Stimulated activated CD4-positive, alpha-beta T cell treated with anti-CD3 and anti-CD28 coated beads, Interleukin-2, amount 100 ng/mL, for 4 hours (primary cell): ENCODE data around the gene OR7G2.
A peak's percentile ranks its signal among the peaks of the same experiment; 100 is the strongest.

Experiments used
- DNase-seq: peaks from one replicate; pipeline ENCODE4 v3.0.0-alpha.2; 2020; ENCODE audit warnings: low read depth

OR7G2 gene

GRCh38 chr19:9107375-9107774, at the start of gene OR7G2:
Gene OR7G2 (minus strand): TSS chr19:9107475. CDS start chr19:9103243, 4,232 bp downstream.
- DNase-seq: no peak

- DNase-seq: no peak
Measured at GRCh38 chr19:9156304-9156703, 49.0 kb upstream of the OR7G2 start.

DNA sequence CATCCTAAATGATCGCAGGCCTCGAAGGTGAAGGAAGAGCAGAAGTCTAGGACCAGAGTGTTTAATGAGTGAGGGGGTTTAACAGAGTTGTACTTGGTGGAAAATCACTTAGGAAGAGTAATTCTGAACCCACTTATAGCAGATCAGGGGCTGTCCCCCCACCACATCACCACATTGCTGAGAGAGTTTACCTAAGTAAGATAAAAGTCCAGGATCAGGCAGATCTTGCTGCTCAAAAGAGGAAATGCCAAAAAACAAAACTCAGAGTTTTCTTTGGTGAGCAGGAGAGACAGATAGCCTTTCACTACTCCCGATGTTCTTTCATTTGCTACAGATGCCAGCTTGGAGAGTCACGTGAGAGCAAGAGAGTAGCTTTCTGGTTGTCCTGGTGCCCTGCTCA, 48.3 kb upstream of the OR7G2 start:
- DNase-seq: no peak

- no peak for DNase-seq
Measured at GRCh38 chr19:9151367-9151766, 44.1 kb upstream of the OR7G2 start.

GRCh38 chr19:9150650-9151049, 43.4 kb upstream of the OR7G2 start:
- DNase-seq: no peak

DNA sequence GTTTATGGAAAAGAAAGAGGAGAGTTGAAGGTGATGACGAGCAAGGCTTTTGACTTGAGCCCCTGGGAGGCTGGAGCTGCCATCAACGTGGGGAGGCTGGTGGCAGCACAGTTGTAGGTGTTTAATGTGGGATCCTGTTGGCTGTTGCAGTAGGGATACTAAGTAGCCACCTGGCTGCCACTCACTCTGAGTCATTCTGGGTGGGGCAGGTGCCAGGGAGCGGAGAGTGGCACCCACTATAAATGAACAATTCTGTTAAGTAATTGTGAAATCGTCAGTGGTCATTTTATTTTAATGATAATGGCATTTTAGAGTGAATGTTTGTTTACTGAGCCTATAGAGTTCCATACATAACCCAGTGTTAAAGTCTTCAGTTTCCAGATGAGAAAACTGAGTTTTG, 42.7 kb upstream of the OR7G2 start:
- no peak for DNase-seq

- DNase-seq: no peak
Measured at GRCh38 chr19:9148697-9149096, 41.4 kb upstream of the OR7G2 start.

DNA sequence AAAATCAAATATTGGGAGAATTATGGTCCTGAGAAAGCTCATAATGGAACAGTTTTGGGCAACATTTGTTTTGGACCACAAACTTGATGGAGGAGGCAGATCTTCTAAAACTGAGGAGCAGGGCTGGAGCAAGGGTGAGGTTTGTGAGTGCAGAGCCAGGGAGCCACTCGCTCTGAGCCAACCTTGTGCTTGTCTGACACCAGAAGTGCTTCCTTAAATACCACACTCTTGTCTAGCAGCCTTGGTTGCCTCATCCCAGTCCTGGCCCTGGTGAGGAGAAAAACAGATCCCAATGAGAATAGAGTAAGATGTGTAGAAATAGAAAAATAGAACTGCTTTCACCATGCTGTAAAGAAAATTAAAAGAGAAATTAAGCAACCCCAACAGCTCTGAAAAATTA, 39.6 kb upstream of the OR7G2 start:
- DNase-seq: no peak

DNA sequence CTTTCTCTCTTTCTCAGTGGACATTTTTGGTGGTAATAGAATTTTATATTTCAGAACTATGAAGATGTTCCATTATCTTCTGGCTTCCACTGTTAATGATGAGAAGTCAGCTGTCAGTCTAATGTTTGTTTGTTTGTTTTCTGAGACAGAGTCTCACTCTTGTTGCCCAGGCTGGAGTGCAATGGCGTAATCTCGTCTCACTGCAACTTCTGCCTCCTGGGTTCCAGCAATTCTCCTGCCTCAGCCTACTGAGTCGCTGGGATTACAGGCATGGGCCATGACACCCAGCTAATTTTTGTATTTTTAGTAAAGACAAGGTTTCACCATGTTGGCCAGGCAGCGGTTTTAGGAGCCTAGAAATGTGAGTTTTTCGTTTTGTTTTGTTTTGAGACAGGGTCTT, 37.6 kb upstream of the OR7G2 start:
- no peak for DNase-seq

DNA sequence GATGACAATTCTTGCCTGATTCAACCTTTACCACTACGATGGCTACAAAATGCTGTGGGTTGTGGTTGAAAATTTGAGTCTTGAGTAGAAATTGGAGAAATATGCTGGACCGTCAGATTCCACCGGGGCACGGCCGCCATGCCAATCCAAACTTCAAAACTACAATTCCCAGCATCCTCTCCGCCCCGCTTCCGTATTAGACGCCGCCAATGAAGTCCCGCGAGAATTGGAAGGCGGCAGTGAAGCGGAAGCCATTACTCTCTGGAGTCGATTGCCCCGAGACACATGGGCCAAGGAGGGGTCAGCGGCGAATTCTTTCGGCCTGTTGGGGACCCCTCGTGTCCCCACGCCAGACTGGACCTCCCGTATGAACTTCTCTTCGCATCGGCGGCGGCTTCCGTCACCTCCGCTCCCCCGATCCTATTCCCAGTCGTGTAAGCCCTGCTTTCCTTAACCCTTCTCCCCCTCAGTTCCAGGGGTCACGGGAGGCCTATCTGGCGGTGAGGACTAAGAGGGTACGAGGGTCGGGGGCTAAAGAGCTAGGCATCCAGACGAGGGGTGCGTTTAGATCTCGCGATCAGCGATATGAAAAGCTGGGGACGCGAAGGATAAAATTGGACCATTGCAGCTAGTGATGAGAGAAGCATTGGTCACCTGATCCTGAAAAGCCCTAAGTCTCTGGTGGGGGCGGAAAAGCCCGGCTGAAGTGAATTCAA, 33.0 kb upstream of the OR7G2 start, which contains the start of gene ZNF317:
TSS of gene ZNF317 (plus strand) at position 239 of the 716 bp plus-strand sequence. CDS start 15,620 bp downstream, outside the sequence.
- DNase-seq: peak; percentile 88

DNA sequence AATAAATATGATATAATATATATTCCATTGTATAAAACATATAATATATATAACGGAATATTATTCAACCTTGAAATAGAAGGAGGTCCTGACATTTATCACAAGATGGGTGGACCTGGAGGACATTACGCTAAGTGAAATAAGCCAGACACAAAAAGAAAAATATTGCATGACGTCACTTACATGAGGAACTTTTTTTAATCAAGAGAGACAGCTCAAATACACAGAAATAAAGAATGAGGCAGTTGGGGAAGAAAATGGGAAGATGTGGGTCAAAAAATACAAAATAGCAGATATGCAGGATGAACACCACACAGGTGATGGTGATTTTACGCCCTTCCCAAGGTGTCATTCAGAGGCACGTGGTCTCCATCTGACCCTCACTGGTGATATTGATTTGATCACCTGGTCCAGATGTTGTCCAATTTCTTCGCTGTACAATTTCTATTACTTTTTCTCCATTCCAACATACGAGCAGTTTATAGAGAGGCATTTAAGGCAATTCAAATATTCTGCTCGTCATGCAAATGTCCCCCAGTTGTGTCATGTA, 32.4 kb upstream of the OR7G2 start:
- no peak for DNase-seq

DNA sequence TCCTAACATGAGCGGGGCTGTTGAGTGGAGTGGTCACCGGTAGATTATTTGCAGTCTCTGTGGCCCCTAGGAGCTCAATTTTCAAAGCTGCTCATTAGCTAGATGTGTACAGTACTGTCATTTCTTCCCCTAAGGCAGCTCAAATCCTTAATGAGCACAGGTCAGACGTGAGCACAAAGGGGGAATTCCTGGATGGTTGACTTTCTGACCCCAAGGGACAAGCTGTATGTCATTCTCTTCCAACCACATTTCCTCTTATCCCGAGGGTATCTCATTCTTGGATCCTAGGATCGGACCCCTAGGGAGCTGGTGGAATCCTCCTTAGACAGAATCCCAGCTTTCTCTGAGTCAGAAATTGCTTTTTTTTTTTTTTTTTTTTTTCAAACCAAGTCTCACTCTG, 25.1 kb upstream of the OR7G2 start:
- no peak for DNase-seq

DNA sequence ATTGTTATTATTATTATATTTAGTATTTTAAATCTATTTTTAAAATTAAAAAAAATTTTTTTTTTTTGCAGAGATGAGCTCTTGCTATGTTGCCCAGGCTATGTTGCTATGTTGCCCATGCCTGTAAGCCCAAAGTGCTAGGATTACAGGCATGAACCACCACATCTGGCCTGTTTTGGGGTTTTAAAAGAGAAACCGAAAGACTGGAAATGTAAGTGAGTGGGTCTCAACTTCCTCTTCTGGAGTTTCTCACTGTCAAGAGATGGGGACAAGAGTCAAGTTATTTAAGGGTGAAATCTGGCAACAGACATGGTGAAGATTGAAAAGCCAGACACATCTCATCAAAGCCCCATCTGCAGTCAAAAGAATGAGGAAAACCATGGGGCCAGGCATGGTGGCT, 23.7 kb upstream of the OR7G2 start:
- DNase-seq: no peak

DNA sequence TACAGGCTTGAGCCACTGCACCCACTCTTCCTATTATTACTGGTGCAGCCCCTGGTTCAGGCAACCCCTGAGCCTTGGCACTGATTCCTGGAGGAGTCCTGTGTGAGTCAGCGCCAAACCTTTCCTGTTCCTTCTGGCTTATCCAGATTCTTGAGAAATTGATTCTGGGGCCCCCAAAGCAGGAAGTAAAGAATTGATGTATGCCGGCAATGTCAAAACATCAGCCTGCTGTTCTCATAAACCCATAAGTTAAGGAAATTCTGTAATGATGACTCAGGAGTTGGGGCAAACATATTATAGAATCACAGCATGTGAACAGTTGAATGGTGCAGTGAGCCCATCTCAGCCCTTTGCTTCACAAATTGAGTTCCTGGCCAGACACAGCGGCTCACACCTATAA, 20.9 kb upstream of the OR7G2 start:
- DNase-seq: no peak

DNA sequence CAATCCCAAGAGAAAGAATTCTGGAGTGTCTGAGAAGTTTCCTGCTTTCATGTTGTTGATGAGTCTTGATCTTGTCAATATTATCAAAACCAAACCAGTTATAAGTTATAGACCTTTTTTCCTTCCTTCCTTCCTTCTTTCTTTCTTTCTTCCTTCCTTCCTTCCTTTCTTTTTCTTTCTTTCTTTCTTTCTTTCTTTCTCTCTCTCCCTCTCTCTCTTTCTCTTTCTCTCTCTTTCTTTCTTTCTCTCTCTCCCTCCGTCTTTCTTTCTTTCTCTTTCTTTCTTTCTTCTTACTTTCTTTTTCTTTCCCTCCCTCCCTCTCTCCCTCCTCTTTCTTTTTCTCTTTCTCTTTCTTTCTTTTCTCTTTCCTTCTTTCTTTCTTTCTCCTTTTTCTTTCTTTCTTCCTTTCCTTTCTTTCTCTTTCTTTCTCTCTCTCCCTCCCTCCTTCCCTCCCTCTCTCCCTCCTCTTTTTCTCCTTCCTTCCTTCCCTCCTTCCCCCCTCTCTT, 19.7 kb upstream of the OR7G2 start, which contains the start of gene OR7G3:
TSS of gene OR7G3 (minus strand) at position 51 of the 506 bp plus-strand sequence. CDS start at position 51, 0 bp downstream.
- no peak for DNase-seq

GRCh38 chr19:9116547-9116946, 9.3 kb upstream of the OR7G2 start:
- no peak for DNase-seq

DNA sequence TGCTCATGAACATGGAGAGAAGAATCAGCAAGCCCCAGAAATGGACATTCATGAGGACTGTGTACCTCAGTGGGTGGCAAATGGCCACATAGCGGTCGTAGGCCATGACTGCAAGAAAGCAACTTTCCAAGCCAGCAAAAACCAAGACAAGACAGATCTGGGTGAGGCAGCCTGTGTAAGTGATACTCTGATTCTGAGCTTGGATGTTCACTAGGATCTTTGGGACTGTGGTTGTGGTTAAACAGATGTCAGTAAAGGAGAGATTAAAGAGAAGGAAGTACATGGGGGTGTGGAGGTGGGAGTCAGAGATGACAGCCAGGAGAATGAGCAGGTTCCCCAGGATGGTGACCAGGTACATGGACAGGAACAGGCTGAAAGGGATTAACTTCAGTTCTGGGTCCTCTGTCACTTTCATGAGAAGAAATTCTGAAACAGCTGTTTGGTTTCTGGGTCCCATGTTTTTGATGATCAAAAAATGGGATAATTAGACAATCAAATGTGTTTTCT, 8.1 kb upstream of the OR7G2 start, which contains the start of gene OR7G1:
TSS of gene OR7G1 (minus strand) at position 457 of the 507 bp plus-strand sequence. CDS start at position 457, 0 bp downstream.
- DNase-seq: no peak

GRCh38 chr19:9109959-9110358, 2.7 kb upstream of the OR7G2 start:
- DNase-seq: no peak

DNA sequence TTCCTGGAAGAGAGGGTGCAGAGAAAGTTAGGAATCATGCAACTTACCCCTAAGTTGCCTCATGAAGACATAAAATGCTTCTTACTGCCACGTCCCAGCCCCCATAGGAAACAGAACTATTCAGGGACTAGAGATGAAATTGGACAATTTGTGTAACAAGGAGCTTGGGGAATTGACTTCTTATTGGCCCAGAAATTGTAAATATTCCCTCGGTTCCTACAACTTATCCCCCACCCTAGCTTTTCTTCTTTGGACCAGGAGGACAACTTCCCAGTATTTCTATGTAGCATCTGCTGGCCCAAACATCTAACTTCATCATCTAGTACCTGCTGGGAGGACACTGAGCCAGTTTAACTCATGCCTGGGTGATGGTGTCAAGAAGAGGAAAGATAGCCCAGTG, 20.5 kb downstream of the OR7G2 start, which contains the start of gene OR1M1:
TSS of gene OR1M1 (plus strand) at position 301 of the 400 bp plus-strand sequence. CDS start 6,184 bp downstream, outside the sequence.
- DNase-seq: no peak

DNA sequence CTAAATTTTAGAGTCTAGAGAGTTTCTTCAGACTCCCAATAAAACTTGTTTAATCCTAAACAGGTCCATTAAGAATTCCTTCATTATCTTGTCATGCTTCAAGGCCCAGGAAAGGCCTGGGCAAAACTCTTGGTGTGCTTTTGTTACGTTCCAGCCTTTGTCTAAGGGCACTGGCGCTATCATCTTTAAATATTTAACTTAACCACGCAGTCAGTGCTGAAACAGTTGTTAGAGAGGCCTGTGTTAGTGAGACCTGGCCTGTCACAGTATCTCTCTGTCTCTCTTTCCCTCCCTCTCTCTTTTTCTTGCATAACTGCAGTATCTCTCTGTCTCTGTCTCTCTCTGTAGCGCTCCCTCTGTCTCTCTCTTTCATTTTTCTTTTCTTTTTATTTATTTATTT, 28.6 kb downstream of the OR7G2 start:
- no peak for DNase-seq

- no peak for DNase-seq
Measured at GRCh38 chr19:9076901-9077300, 30.4 kb downstream of the OR7G2 start.

DNA sequence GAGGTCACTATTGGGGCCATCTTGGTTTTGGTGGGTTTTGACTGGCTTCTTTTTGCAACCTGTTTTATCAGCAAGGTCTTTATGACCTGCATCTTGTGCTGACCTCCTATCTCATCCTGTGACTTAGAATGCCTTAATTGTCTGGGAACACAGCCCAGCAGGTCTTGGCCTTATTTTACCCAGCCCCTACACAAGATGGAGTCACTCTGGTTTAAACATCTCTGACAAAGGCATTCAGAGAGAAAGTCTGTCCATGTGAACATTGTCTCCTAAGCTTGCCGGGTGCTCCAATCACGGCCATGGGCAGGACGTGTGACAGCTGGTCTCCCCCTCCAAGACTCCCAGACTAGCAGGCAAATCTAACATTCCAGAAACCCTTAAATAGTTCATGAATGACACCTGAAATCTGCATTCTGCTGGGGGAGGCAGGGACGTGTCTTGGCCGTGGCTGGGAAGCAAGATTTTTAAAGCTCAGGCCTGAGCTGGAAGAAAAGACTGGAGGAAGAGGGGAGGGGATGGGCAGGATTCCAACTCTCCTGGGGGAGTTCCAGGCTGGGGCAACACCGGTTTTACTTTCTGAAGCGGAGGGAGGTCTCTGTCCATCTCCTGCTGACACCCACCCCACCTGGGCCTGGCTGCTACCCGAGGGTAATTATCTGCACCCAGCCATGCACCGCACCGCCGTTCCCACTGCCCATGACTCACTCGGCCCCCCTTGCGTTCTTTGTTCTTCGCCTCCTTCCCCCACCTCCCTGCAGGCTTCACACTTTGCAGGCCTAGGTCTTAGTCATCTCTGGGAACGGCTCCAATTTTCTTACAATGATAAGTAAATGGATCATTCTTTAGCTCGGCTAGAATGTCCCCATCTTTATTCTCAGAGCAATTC, 32.0 kb downstream of the OR7G2 start:
- DNase-seq: no peak
